Kasumi-1 (cell line): Measurements from ENCODE around the gene SGCA.

Source experiments
- DNase-seq, 2 experiments: peaks; one replicate each; lab custom pipeline; 2025; lab: John Stamatoyannopoulos, UW

SGCA gene

DNA sequence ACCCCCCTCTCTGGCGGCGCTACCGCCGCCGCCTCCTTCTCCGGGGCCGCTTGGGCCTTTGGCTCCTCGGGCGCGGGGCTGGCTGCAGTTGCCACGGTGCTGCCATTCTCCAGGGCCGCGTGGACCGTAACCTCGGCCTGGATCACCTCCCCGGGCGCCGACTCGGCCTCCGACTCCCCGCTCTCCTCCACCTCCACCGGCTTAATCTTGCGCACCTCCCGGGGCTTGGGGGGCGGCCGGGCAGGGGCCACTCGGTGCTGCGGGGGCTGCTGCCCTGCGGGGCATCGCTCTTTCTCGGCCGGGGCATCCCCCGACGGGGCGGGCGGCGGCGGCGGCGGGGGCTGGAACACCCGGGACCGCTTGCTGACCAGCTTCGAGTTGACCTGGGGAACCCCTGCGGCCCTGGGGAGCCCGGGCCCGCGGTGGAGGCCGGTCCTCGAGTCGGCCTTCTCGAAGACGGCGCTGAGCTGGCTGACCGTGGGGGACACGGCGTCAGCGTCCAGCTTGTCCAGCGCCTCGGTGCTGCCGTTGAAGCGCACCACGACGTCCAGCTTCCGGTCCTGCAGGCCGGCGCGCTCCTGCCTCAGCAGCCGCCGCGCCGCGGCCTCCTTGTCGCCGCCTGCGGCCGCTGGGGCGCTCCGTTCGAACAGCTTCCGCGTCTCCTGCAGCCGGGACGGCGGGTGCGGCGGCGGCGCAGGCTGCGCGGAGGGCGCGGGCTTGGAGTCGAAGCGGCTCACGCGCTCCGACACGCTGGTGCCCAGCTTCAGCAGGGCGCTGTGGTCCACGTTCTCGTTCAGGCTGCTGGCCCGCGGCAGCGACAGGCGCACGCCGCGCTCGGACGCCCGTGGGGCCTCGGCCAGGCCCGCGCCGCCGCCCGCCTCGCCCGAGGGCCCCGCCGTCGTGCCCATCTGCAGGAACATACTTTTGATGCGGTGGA is 16.1 kb upstream of the SGCA start:
- DNase-seq, result peak; percentile 33

DNA sequence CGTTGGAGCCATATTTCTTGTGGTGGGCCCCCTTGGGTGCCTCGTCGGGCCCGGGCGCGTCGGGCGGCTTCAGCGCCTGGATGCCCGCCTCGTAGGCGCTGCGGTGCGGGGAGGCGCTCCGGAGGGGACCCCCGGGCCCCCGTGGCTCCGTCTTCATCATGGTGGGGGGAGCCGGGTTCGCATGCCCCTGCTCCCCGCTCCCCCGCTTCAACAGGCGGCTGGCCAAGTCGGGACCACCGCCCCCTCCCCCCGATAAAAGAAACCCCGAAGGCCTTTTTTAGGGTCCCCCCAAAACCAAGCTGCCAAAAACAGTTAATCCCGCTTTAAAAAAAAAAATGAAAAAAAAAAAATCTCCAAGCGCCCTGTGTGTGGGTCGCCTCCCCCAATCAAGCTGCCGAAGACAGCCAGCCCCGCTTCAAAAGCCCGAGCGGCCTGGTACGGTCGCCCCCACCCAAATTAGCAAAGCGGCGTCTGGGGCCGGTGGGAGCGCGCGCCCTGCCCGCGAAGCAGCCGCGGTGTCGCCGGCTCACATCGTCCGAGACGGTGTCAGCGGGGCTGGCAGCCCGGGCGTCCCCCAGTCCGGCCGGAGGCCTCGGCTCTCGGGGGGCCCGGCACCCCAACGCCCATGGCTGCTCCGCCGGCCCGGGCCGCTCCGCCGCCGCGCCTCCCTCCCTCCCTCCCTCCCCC is 15.3 kb upstream of the SGCA start, which contains the start of gene PPP1R9B:
TSS of gene PPP1R9B (minus strand) at position 324 of the 687 bp plus-strand sequence. CDS start at position 160, 164 bp downstream.
- no peak for DNase-seq

DNA sequence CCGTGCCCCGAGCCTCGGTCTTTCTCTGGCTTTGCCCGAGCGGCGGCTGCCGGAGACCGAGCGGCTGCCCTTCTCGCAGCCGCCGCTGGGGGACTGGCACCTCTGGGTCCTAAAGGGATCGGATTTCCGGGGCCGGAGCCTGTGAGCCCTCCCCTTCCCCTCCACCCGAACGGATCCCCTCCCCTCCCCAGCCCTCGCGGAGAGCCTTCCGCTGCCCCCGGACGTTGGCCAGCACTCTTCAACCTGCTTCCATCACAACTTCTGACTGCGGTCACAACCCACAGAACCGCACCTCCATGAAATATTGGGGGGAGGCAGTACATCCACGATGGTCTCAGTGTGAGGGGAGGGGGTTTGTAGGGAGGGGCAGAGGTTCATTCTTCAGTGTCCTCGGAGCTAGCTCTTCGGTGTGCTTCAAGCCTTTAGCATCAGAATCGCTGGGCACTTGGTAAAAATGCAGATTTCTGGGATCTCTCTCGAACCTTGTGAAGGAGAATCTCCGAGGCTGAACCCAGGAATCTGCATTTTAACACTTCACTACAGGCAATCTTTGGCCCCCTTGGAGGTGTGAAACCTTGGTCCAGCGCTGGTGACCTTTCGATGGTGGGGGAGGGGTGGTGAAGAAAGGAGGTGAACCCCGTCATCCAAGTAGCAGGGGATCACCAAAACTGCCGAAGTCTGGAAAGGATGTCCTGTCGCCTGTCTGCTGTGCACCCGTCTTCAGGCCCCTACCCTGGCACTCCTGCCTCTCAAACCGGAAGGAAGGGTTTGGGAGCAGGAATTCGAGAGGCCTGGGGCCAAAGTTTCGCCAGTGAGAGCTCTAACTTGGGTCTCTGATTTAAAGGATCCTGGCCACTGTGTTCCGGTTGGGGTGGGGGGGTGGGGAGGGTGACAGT is 14.5 kb upstream of the SGCA start:
- peak; percentile 96 to 97 for DNase-seq

DNA sequence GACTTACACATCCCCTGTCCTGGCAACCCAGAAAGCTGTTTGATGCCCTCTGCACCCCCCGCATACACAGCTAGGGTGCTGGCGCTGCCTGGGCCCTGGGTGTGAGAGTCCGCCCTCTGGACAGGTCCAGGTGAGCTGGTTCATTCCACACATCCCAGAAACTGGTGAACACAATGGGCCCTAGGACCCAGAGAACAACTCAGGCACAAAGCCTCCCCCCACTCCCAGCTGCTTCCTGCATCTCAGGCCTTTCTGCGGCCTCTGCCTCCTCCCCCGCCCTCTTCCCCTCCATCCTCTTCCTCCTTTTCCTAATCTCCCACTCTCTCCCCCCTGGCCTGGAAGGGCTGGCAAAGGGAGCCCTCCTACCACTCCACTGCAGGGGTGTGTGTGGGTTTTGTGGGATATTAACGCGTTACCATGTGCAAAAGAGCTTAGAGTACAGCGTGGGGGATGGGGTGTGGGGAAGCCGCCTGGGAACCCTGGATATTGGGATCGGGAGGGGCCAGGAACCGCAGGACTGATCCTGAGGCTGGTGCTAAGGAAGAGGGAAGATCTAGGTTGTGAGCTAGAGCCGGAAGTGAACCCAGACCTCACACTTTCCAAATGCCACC is 13.8 kb upstream of the SGCA start:
- DNase-seq, result peak; percentile 95 to 97

DNA sequence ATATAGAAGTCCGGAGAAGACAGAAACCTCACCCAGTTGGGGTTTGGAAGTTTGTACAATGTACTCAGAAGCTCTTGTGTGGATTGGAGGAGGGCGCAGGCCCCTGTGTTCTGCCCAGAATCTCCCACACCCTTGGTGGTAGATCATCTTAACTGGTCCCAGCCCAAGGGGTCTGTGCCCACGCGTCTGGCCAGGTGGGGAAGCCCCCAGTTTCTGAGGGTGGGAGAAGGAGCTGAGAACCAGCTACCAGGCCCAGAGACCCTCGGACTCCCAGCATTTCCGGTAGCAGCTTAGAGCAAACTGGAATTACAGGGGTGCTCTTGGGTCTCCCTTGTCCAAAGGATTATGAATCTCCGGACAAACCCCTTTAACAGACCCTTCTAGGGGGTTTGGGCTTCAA is 13.1 kb upstream of the SGCA start:
- DNase-seq, result no peak

DNA sequence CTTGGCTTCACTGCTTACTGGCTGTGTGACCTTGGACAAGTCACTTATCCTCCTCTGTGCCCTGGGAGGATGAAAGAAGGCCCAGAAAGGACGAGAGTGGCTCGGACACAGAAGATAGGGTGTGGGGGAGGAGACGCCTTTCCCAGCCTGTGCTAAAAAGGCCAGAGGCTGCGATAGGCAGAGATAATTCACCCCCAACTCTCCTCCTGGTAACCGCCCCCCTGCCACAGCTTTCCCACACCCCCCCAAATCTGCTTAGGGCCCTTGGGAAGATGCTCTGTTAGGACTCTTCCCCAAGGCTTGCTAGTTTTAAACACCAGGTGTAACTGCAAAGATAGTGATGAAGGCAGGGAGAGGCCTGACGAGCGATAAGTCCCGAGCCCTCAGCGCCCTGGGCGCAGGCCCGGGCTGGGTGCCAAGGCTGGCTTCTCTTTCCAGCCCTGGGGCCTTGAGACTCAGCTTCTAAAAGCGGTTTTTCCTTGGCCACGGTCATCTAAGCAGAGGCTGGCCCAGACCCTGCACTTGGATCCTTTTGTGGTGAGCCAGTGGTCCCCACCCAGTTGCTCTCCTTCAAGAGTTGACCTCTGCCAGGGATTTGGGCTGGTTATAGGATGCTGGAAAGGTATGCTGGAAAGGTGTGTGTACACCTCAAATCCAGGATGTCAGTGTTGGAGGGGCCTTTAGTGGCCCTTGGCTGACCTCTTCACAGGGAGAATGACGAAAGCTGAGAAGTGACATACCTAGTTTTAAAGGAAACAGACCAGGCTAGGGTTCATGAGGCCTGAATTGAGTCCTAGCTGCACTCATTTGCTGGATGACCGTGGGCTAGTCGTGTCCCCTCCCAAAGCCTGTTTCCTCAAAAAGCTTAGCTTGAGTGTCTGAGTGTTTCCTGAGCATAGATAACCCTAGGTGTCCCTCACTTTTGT is 11.9 kb upstream of the SGCA start:
- no peak for DNase-seq

DNA sequence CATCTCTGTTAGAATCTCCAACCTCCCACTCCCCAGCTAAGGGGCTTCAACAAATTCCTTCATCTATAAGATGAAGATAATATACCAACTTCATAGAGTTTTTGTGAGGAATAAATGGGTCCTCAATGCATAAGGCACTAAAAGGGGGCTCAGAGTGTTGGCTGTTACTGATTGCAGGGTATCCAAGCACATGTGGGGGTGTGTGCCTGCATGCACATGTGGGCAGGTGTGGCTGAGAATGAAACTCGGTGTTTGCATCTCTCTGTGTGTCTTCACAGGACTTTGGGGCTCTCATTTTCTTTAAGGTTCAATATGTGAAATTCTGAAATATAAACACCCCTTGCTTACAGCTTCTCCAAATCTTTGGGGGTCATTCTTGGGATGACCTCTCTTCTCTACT is 11.2 kb upstream of the SGCA start:
- no peak for DNase-seq

DNA sequence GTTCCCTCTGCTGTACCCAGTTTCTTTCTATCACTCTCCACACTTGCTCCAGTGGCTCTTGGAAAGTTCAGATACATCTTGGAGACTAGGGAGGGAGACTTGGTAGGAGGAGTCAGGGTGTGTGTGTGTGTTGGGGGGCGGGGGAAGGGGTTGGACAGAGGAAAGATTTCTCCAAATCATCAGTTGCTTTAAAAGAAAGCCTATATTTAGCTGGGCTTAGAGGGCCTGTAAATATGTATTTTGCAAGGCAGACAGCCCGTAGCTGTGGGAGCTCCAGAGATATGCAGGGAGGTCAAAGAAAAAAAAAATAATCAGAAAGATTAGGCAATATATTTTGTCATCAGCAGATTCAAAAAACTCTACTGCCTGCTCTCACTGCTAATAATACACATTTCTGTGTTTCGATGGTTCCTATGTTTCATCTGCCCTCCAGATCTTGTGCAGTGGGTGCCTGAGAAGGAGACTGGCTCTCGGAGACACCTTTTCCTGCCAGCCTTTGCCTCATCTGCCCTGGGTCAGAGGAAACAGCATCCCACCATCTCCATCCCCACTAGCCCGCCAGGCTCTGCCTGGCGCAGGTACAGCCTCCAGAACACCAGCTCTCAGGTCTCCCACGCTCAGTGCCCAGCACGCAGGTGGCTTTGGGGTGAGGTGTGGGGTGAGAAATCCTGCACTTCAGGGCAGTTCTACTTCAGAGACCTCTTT is 10.5 kb upstream of the SGCA start:
- DNase-seq, result no peak

DNA sequence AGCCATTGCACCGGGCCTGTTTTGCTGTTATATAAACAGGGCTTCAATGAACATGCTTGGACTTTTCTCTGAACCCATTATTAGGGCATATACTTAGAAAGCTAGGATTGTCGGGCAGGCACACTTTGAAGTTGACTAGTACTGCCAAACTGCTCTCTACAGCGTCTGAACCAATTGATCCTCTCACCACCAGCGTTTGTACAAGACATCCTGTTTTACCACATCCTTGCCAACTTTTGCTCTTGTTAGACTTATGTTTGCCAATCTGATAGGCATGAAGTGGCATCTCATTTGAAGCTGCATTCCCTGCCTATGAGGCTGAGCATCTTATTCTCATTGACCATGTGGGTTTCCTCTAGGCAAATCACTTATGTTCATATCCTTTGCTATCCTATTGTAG is 7.9 kb upstream of the SGCA start:
- no peak for DNase-seq

DNA sequence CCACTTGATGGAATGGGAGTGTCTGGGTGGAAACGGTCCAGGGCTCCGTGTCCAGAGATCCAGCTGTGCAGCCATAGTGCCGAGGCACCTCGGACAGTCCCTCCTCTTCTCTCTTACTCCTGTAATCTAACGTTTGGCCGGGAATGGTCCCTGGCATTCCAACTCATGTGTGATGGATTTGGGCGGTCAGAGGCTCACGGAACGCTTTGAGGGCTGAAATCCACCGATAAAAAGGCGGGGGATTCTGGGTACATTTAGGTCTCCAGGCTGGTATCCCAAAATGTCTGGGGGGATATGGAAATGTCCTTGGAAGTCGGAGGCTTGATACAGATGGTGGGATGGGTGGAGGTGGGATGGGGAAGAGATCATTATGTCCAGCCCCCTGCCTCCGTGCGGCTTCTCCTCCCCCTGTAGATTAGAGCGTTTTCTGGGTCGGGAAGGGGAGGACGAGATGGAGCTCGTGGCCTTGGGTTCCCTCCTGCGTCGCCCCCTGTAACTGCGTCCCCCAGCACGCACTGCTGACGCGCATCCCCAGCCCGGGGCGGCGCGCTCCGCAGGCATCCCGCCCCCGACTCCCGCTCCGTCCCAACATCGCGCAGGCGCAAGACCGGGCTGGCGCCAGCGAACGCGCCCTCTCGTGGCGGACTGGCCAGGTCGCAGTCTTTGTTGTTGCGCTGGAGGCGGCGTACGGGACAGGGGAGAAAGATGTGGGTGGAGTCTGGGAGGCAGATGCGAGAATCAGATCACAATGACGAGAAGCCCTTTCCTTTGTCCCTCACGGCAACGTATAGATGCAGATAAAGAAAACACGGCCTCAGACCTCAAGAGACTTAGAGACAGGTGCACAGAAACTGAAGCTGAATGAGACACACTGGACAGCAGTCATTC is 4.5 kb upstream of the SGCA start:
- DNase-seq, result peak; percentile 93 to 98

DNA sequence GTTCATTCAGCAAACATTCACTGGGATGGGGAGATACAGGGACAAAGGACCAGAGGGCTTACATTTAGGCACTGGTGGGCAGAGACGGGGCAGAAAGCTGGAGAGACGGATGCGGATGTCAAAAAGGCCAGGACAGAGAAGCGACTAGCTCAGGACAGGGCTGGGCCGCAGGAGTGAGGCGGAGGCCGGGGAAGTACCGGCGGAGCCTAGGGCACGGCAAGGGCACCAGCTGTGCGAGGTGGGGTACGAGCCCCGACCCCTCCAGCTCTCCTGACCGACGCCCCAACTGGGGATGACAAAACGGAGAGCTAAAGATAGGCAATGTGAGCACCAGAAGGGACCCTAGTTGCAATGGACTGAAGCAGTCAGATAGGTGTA is 3.9 kb upstream of the SGCA start:
- no peak for DNase-seq

DNA sequence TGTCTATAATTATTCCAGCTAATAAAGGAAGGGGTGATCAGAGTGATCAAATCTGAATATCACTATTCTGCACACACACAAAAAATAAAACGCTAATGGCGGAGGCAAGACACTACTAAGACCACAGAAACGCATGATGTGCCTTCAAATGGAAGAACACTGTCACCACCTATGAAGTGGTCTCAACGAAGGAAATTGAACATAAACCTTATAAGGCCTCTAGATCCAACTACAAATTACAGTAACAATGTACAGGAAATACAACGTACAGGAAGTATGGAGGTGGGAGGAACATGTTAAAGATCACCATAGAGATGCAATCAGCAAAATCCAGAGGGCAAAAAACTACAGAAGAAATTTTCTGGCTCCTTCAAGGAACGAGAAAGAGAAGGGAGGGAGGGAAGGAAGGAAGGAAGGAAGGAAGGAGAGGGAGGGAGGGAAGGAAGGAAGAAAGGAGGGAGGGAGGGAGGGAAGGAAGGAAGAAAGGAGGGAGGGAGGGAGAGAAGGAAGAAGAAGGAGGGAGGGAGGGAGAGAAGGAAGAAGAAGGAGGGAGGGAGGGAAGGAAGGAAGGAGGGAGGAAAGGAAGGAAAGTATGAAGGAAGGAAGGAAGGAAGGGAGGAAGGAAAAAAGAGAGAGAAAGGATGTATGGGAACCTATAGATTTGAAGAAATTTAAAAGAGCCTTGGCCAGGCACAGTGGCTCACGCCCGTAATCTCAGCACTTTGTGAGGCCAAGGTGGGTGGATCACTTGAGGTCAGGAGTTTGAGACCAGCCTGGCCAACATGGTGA is 3.1 kb upstream of the SGCA start:
- no peak for DNase-seq

DNA sequence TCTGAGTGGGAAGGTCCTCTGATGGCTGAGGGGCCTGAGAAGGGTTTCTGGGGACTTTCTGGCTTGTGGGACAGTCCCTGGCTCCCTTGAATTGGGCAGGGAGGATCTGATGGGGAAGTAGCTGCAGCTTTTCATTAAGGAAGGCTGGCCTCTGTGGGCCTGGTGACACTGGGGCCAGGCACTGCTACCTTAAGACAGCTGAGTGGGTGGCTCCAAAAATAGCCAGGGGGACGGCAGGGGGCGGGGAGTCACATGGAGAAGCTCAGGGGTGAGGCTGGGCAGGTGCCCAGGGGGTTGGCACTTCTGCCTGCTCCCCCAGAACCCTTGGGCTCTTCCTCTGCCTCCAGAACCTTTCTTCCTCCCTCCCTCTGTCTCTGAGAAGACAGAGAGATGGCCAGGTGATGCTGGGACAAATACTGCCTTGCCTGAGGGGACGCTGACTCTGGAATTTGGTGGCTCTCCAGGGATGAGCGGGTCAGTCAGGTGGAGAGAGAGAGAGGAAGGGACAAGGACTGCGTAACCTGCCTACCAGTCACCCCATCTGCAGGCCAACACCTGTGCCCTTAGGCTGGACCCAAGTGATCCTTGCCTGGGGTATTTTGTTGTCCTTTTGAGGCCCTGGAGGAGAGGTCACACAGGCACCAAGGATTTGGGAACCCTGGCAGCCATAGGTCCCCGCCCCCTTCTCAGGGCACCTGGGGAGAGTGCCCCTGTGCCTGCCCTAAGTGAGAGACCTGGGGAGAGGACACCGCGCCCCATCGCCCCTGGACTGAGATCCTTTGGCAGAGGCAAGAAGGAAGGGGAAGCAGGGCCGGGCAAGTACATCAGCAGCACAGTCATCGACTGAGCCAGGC is 1.7 kb upstream of the SGCA start:
- DNase-seq, result peak; percentile 51 to 57

DNA sequence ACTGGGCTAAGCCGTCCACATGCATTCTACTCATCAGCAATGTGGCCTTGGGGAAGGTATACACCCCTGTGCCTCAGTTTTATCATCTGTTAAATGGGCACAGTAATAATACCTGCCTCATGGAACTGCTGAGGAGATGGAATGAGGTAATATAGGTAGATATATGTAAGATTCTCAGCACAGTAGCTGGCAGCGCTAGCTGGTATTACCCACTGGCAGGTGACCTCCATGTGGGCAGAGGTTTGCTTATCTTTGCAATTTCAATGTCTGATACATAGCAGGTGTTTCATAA is 1.2 kb upstream of the SGCA start:
- no peak for DNase-seq

DNA sequence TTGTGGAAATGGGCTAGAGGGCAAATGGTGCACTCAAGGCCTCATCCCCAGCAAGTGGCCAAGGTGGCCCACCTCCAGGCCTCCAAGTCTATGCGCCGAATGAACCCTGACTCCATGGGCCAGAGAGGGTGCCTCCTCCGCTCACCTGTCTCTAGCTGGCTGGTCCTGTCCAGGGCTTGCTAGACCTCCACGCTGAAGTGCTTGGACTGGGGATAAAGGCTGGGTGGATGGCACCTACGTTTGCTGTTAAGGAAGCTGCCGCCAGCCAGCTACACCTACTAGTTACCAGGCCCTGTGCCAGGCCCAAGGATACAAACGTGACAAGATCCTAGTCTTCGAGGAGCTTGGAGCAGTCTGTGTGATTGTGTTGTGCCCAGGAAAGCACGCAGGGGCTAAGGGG is 739 bp upstream of the SGCA start:
- no peak for DNase-seq

DNA sequence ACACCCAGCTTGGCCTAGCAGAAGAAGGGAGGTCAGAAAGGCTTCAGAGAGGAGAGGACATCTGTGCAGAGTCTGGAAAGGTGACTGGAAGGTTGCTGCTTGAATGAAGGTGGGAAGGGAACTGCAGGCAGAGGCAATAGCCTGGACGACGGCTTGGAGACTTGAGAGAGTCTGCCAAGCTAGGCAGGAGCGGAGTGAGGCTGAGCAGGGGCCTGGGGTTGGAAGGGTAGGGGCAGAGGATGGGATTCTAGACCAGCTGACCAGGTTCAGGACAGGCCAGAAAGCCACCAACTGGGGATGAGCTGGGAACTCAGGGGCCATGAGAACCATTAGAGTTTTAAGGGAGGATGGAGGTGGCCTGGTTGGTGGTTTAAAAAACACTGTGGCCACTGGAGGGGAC is 339 bp upstream of the SGCA start:
- no peak for DNase-seq

DNA sequence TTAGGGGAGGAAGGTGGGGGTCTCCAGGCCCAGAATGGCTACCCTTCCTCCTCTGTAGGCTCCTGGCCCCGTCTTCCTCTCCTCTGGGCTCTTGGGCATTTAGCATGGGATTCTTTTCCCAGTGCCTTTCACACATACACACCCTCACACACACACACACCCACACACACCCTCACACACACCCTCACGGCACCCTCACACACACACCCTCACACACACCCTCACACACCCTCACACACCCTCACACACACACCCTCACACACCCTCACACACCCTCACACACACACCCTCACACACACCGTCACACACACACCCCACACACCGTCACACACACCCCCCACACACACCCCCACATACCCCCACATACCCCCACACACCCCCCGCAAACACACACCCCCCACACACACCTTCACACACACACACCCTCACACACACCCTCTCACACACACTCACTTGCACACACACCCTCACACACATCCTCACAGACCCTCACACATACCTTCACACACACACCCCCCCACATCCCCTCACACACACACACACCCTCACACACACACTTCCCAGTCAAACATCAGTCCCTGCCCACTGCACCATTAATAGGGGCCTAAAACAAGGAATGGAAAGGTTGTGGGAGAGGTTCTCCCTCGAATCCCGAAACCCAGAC is 845 bp downstream of the SGCA start:
- DNase-seq, result no peak
